HG02571 (cell line): ENCODE measurements around the gene ULBP1.
"Not testable (repeated sequence)": the region's sequence is repeated elsewhere in the genome, so short reads cannot be mapped to it uniquely, and the experiment has no call there.

ENCODE experiments used
- ATAC-seq: cut with Tn5 transposase; IDR thresholded peaks from one replicate; pipeline ENCODE4 v1.9.1; 2021; ENCODE audit warnings: mild to moderate bottlenecking, moderate library complexity; ENCODE audit not compliant: unreplicated experiment

The ULBP1 gene

GRCh38 chr6:149969635-149970034 lies 5.9 kb downstream of the ULBP1 start:
- ATAC-seq = no peak

- not testable (repeated sequence) for ATAC-seq
These were observed 10.7 kb downstream of the ULBP1 start for GRCh38 chr6:149974394-149974793.

- no peak for ATAC-seq
These were observed 11.1 kb downstream of the ULBP1 start for GRCh38 chr6:149974825-149975224.

- ATAC-seq = no peak
These were observed 11.7 kb downstream of the ULBP1 start for GRCh38 chr6:149975400-149975799.

- no peak for ATAC-seq
These were observed 13.5 kb downstream of the ULBP1 start for GRCh38 chr6:149977221-149977620.

GRCh38 chr6:149978610-149979009 lies 14.9 kb downstream of the ULBP1 start:
- ATAC-seq = no peak

GRCh38 chr6:149979293-149979692 lies 15.6 kb downstream of the ULBP1 start:
- ATAC-seq = no peak

GRCh38 chr6:149983145-149983544 lies 19.4 kb downstream of the ULBP1 start:
- ATAC-seq = no peak

- no peak for ATAC-seq
These were observed 21.0 kb downstream of the ULBP1 start for GRCh38 chr6:149984773-149985172.

GRCh38 chr6:149985481-149985937 lies 21.8 kb downstream of the ULBP1 start:
- no peak for ATAC-seq

- ATAC-seq = no peak
These were observed 23.9 kb downstream of the ULBP1 start for GRCh38 chr6:149987602-149988107.

- no peak for ATAC-seq
These were observed 25.0 kb downstream of the ULBP1 start for GRCh38 chr6:149988550-149989346.

- no peak for ATAC-seq
These were observed 26.5 kb downstream of the ULBP1 start for GRCh38 chr6:149990212-149990660.

- no peak for ATAC-seq
These were observed 27.1 kb downstream of the ULBP1 start for GRCh38 chr6:149990661-149991471.

GRCh38 chr6:149991472-149991795 lies 27.7 kb downstream of the ULBP1 start:
- ATAC-seq = not testable (repeated sequence)

- no peak for ATAC-seq
These were observed 28.1 kb downstream of the ULBP1 start for GRCh38 chr6:149991838-149992237.

- no peak for ATAC-seq
These were observed 31.6 kb downstream of the ULBP1 start for GRCh38 chr6:149995235-149995750.

GRCh38 chr6:149995971-149996370 lies 32.2 kb downstream of the ULBP1 start:
- ATAC-seq = no peak

- no peak for ATAC-seq
These were observed 35.9 kb downstream of the ULBP1 start for GRCh38 chr6:149999636-150000035.

- ATAC-seq = peak; percentile 28
These were observed 37.7 kb downstream of the ULBP1 start for GRCh38 chr6:150001295-150002008.

- no peak for ATAC-seq
These were observed 39.0 kb downstream of the ULBP1 start for GRCh38 chr6:150002710-150003109.
